Stimulated activated CD8-positive, alpha-beta memory T cell treated with anti-CD3 and anti-CD28 coated beads, Interleukin-4, amount 100 ng/mL, for 24 hours (primary cell): ENCODE measurements around the gene LSM11.

ENCODE experiments used
- DNase-seq: peaks from one replicate; pipeline ENCODE4 v3.0.0-alpha.2; 2020; ENCODE audit warnings: low read depth

The LSM11 gene

GRCh38 chr5:157772127-157772526, 28.6 kb downstream of the LSM11 start:
- no peak for DNase-seq

GRCh38 chr5:157778121-157778805, 34.8 kb downstream of the LSM11 start:
- no peak for DNase-seq

- DNase-seq: no peak
Measured at GRCh38 chr5:157779221-157779620, 35.7 kb downstream of the LSM11 start.

- DNase-seq: no peak
Measured at GRCh38 chr5:157785801-157786200, 42.3 kb downstream of the LSM11 start.

GRCh38 chr5:157793301-157793700, 49.8 kb downstream of the LSM11 start:
- DNase-seq: no peak

GRCh38 chr5:157799578-157799977, 56.1 kb downstream of the LSM11 start:
- no peak for DNase-seq

- no peak for DNase-seq
Measured at GRCh38 chr5:157800137-157800536, 56.6 kb downstream of the LSM11 start.

GRCh38 chr5:157802736-157803135, 59.2 kb downstream of the LSM11 start:
- no peak for DNase-seq

- DNase-seq: no peak
Measured at GRCh38 chr5:157808043-157808442, 64.5 kb downstream of the LSM11 start.
